Peyer's patch (tissue), 4 donors: ENCODE measurements around the gene C3orf62. TPM values are rescaled to one million over a fixed set of nuclear protein-coding genes. Genes with fewer than 3 reads are reported as not detected.

ENCODE experiments used
- DNase-seq, 3 donors: peaks; one replicate each; pipeline ENCODE4 v3.0.0-alpha.2; 2017 to 2019
- H3K27ac ChIP-seq, 4 donors: fragments of 200-600 bp; sonication (generic); one replicate each; pipeline ENCODE4 v1.5.1; 2016 to 2019
- H3K27me3 ChIP-seq, 2 donors: fragments of 200-600 bp; sonication (generic); one replicate each; pipeline ENCODE4 v1.5.1; 2019
- H3K36me3 ChIP-seq, 3 donors: fragments of 200-600 bp; sonication (generic); one replicate each; pipeline ENCODE4 v1.5.1; 2016 to 2019
- H3K4me1 ChIP-seq, 4 donors: fragments of 200-600 bp; sonication (generic); one replicate each; pipeline ENCODE4 v1.5.1; 2016 to 2019
- H3K4me3 ChIP-seq, 4 donors: fragments of 200-600 bp; sonication (generic); 1 replicate in 3 of 4; 2 replicates in 1 of 4; pipeline ENCODE4 v1.5.1; 2016 to 2019; ENCODE audit warnings: mild to moderate bottlenecking in 1 of 4
- H3K9me3 ChIP-seq, 4 donors: fragments of 200-600 bp; sonication (generic); one replicate each; pipeline ENCODE4 v1.5.1; 2016 to 2019; ENCODE audit warnings: mild to moderate bottlenecking in 1 of 4
- CTCF ChIP-seq, 6 experiments: fragments of 450-650 bp in 4 of 6; fragments of 200-600 bp in 2 of 6; sonication (generic) in 1 of 6; IDR thresholded peaks; one replicate each; pipeline ENCODE4 v1.5.1; 2017 to 2019; ENCODE audit warnings: antibody characterized with exemption in 6 of 6, mild to moderate bottlenecking in 3 of 6, moderate library complexity in 1 of 6
- POLR2A ChIP-seq, 2 donors: fragments of 450-650 bp; IDR thresholded peaks; one replicate each; pipeline ENCODE4 v1.5.1; 2017; ENCODE audit warnings: antibody characterized with exemption in 2 of 2, mild to moderate bottlenecking in 2 of 2, moderate library complexity in 2 of 2
- total RNA-seq, 4 donors: library from RNA; depleted of rRNA; stranded (reverse); fragments of >200 nt; gene quantifications; one replicate each; pipeline ENCODE4 v1.1.0, GENCODE V29; 2016

The C3orf62 gene
- total RNA-seq, 4 donors from 2014 or later, result 4.4 to 24.8 (median 5.3) TPM

- H3K36me3 ChIP-seq, result peaks cover 0 to 96% (median 0%) of the 10 kb centered on the region in 3 donors
- no peak overlapping the region for H3K4me3 ChIP-seq
- no peaks in the 10 kb centered on the region for H3K27me3 ChIP-seq
- DNase-seq, result no peak
- TF ChIP-seq CTCF (IDR thresholded peaks at IDR 0.05), result peak; percentile 30 to 61 (median 55)
- TF ChIP-seq POLR2A (IDR thresholded peaks at IDR 0.05), result no peak
- no peak overlapping the region for H3K27ac ChIP-seq
- no peaks in the 10 kb centered on the region for H3K4me1 ChIP-seq
- no peaks in the 10 kb centered on the region for H3K9me3 ChIP-seq
Measured at GRCh38 chr3:49295489-49296058, 18.5 kb upstream of the C3orf62 start.

- H3K4me3 ChIP-seq, result no peak overlapping the region
- H3K9me3 ChIP-seq, result no peaks in the 10 kb centered on the region
- DNase-seq, result no peak
- TF ChIP-seq CTCF (IDR thresholded peaks at IDR 0.05) (no peak), POLR2A (IDR thresholded peaks at IDR 0.05) (no peak)
- H3K27ac ChIP-seq, result no peak overlapping the region
- H3K27me3 ChIP-seq, result no peaks in the 10 kb centered on the region
- peaks cover 0 to 96% (median 0%) of the 10 kb centered on the region in 3 donors for H3K36me3 ChIP-seq
- H3K4me1 ChIP-seq, result no peaks in the 10 kb centered on the region
Measured at GRCh38 chr3:49294343-49294742, 17.3 kb upstream of the C3orf62 start.

DNA sequence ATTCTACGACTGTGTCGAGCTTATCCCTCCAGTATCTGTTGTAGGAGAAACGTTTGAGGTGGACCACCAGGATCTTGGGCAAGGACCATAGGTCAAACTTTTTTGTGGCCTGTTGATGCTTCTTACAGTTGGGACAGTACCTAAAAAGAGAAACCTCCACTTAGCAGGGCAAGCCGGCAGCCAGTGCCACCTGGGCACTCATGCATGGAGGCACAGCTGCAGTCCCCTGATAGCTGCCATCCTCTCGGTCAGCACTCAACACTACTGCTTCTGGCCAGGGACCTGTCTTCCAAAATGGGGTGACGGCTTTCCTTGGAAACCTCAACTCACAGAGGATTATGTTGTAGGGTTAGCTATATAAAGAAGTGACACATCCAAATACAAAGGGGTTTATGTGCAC lies 7.0 kb upstream of the C3orf62 start:
- no peak for DNase-seq
- Histone ChIP-seq H3K36me3 (peaks cover 0 to 88% (median 3%) of the 10 kb centered on the region in 3 donors), H3K27ac (no peak overlapping the region), H3K4me3 (no peak overlapping the region), H3K9me3 (no peaks in the 10 kb centered on the region), H3K27me3 (no peaks in the 10 kb centered on the region), H3K4me1 (no peaks in the 10 kb centered on the region)
- TF ChIP-seq CTCF (IDR thresholded peaks at IDR 0.05) (no peak), POLR2A (IDR thresholded peaks at IDR 0.05) (no peak)

DNA sequence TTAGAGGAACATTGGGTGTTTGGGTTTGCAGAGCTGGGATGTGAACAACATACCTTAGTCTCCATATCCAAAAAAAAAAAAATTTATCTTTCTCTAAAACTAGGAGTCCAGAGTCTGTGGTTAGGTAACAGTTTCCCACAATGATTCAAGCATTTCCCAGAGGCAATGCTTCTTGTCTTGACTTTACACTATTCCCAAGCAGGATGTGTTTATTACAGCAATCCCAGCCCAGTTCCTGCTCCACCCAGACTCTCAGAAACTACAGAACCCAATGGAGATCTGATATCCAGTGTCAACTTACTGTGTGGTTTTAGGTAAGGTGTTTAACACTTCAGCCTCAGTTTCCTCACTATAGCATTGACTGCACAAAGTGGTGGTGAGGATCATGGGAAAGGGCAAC lies 2.3 kb upstream of the C3orf62 start:
- Histone ChIP-seq H3K27me3 (no peaks in the 10 kb centered on the region), H3K9me3 (no peaks in the 10 kb centered on the region), H3K36me3 (peaks cover 0 to 47% (median 0%) of the 10 kb centered on the region in 3 donors), H3K4me3 (no peak overlapping the region), H3K4me1 (peaks cover 2 to 18% (median 6%) of the 10 kb centered on the region in 4 donors), H3K27ac (peak overlapping the region in 3 of 4 donors; percentile 32 to 87 (median 84))
- no peak for TF ChIP-seq POLR2A (IDR thresholded peaks at IDR 0.05)
- no peak for DNase-seq

DNA sequence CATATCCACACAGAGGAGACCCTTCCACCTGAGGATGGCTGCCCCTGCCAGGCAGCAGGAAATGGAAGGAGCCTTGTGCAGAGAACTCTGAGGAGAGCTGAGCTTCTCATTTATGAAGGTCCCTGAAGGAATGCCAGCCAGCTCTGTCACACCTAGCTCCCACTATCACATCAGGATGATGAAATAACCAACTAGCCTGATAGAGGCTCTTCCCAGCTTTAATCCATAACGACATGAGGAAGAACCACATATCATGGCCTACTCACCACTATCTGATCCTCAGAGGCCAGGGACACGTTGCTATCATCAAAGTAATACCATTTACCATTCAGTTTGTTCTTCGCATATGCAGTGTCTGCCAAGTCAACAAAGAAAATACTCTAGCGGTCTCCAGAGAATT lies 1.5 kb upstream of the C3orf62 start:
- no peak for DNase-seq
- Histone ChIP-seq H3K4me1 (peaks cover 2 to 18% (median 6%) of the 10 kb centered on the region in 4 donors), H3K27me3 (no peaks in the 10 kb centered on the region), H3K27ac (peak overlapping the region in 3 of 4 donors; percentile 71 to 87 (median 84)), H3K36me3 (peaks cover 0 to 39% (median 0%) of the 10 kb centered on the region in 3 donors), H3K9me3 (no peaks in the 10 kb centered on the region), H3K4me3 (no peak overlapping the region)
- TF ChIP-seq CTCF (IDR thresholded peaks at IDR 0.05) (no peak), POLR2A (IDR thresholded peaks at IDR 0.05) (no peak)

DNA sequence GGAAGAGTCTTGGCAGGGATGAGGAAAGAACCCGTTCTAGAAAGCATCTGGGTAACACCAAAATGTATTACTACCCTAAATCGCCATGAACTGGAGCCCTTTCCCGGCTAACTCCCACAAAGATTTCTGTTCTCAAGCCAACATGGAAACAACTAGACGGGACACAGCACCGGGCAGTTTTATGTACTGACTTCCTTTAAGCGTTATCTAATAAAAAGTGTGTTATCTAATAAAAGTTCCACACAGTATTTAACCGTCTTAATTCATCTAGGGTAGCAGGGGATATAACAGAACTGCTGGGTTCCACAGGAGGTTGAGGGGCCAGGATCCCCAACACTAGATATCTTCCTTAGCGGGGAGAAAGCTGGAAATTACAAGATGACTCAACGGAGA lies 347 bp upstream of the C3orf62 start:
- Histone ChIP-seq H3K9me3 (no peaks in the 10 kb centered on the region), H3K4me1 (peaks cover 2 to 18% (median 6%) of the 10 kb centered on the region in 4 donors), H3K36me3 (peaks cover 0 to 30% (median 0%) of the 10 kb centered on the region in 3 donors), H3K27ac (peak overlapping the region; percentile 84 to 94 (median 86)), H3K4me3 (peak overlapping the region; percentile 36 to 60 (median 52)), H3K27me3 (no peaks in the 10 kb centered on the region)
- DNase-seq, result no peak
- TF ChIP-seq CTCF (IDR thresholded peaks at IDR 0.05), result no peak
- no peak for TF ChIP-seq POLR2A (IDR thresholded peaks at IDR 0.05)
